GM12874 (cell line): ENCODE data around the gene SLC25A21.

Source experiments
- TF ChIP-seq, protein P1 (sequence below): IDR thresholded peaks from 2 replicates; pipeline ENCODE4 v1.5.1; 2011; ENCODE audit warnings: low read depth, mild to moderate bottlenecking, control low read depth, low read length, moderate library complexity; ENCODE audit not compliant: insufficient read depth

Gene SLC25A21

GRCh38 chr14:37171678-37172023 is 755 bp downstream of the SLC25A21 start:
- TF ChIP-seq, protein P1, sequence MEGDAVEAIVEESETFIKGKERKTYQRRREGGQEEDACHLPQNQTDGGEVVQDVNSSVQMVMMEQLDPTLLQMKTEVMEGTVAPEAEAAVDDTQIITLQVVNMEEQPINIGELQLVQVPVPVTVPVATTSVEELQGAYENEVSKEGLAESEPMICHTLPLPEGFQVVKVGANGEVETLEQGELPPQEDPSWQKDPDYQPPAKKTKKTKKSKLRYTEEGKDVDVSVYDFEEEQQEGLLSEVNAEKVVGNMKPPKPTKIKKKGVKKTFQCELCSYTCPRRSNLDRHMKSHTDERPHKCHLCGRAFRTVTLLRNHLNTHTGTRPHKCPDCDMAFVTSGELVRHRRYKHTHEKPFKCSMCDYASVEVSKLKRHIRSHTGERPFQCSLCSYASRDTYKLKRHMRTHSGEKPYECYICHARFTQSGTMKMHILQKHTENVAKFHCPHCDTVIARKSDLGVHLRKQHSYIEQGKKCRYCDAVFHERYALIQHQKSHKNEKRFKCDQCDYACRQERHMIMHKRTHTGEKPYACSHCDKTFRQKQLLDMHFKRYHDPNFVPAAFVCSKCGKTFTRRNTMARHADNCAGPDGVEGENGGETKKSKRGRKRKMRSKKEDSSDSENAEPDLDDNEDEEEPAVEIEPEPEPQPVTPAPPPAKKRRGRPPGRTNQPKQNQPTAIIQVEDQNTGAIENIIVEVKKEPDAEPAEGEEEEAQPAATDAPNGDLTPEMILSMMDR = no peak

DNA sequence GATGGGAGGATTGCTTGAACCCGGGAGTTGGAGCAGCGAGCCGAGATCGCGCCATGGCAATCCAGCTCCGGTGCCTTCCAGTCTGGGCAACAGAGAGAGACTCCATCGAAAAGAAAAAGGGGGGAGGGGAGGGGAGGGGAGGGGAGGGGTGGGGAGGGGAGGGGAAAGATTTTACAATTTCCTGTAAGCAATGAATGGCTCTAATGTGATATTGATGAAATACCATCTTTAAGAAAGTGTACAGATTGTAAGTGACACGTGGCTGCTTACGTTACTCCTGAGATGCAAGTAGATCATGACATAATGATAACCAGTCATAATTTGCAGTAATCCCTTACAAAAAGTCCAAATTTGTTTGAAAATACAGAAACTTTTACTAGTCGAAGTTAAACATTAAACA is 1.4 kb downstream of the SLC25A21 start:
- TF ChIP-seq, protein P1 = no peak

DNA sequence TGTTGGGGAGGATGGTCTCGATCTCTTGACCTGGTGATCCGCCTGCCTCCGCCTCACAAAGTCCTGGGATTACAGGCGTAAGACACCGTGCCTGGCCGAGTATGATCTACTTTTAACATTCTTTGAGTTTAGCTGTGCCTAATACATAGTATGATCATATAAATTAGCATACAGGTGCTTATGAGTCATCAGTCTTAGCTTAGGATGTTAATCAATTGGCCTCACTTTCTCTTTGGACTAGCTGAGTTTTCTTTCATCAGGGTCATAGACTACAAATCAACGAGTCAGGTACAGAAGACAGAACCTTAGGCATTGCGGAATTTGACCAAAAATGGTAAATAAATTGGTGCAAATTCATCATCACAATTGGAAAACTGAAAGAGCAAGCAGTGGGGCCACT is 2.2 kb downstream of the SLC25A21 start:
- TF ChIP-seq, protein P1 = no peak

GRCh38 chr14:37168721-37169120 is 3.7 kb downstream of the SLC25A21 start:
- TF ChIP-seq, protein P1 = no peak

GRCh38 chr14:37167151-37168047 is 5.0 kb downstream of the SLC25A21 start:
- TF ChIP-seq, protein P1 = no peak

DNA sequence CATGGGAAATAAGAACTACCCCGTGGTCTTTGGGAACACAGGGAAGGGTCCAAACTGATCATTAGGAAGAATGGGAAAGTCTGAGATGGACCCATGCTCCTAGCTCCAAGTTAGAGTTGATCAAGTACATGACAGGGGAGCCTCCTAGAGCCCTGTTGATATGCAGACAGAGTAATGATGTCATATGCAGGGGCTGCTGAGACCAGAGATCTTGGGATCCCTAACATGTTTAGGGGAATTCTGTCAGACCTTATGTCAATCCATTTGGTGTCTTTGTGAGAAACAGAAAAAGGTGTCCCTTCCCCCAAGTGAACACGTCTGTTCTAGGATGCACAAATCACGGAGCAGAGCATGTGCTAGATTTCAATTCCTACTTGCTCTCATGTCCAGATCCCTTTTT is 6.6 kb downstream of the SLC25A21 start:
- TF ChIP-seq, protein P1 = no peak

DNA sequence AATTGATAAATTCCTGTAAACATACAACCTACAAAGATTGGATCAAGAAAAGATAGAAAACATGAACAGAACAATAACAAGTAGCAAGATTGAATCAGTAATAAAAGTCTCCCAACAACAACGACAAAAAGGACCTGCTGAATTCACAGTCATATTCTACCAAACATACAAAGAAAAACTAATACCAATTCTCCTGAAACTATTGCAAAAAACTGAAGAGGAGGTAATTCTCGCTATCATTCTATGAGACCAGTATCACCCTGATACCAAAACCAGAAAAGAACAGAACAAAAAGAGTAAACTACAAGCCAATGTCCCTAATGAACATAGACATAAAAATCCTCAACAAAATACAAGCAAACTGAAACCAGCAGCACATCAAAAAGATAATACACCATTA is 14.4 kb downstream of the SLC25A21 start:
- TF ChIP-seq, protein P1 = no peak

DNA sequence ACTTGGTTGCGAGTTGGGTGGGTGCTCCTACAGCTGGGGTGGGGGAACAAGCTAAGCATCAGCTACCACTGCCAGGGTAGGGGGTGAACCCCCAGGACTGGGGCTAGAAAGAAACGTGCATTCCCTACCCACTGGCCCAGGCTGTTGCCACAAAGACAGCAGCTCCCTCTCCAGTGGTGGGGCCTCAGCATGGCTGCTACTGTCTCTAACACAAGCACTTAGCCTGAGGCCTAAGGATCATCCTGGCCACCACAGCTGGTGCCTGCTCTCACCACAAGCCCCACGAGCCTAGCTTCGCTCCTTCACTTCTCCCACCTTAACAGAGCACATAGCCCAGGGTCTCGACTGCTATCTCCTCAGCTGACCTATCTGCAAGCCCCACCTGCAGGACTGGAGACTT is 18.9 kb downstream of the SLC25A21 start:
- TF ChIP-seq, protein P1 = no peak
